Measurements from ENCODE around the gene TGFBR3. TPM values are rescaled to one million over a fixed set of nuclear protein-coding genes. Genes with fewer than 3 reads are reported as not detected.

The TGFBR3 gene
- total and polyA plus RNA-seq, 2 of the 8 experiments (the other 6 are each of a cell fraction or from before 2014, with no cell fraction given), result 2.0 to 6.1 TPM

GRCh38 chr1:91754816-91755580, 131.0 kb downstream of the TGFBR3 start (continued):
- TF ChIP-seq SAP30 (IDR thresholded peaks at IDR 0.05; ENCODE audit: insufficient read depth, insufficient replicate concordance, low read length), result no peak
- no peak for TF ChIP-seq HDAC6 (IDR thresholded peaks at IDR 0.05; ENCODE audit: low read depth, low read length)
- TF ChIP-seq KDM1A (IDR thresholded peaks at IDR 0.05; ENCODE audit: borderline replicate concordance, low read length), result no peak
- no peak for TF ChIP-seq TCF12 (IDR thresholded peaks at IDR 0.05; ENCODE audit: low read depth, low read length)
- TF ChIP-seq CREB1 (IDR thresholded peaks at IDR 0.05), result no peak
- no peak for TF ChIP-seq YY1 (IDR thresholded peaks at IDR 0.05; ENCODE audit: low read depth, low read length)
- no peak for TF ChIP-seq SP2 (IDR thresholded peaks at IDR 0.05; ENCODE audit: low read length)
- no peak for TF ChIP-seq POLR2AphosphoS5 (IDR thresholded peaks at IDR 0.05; ENCODE audit: low read depth, low read length)
- TF ChIP-seq EZH2 (IDR thresholded peaks at IDR 0.05; ENCODE audit: low read depth, low read length, severe bottlenecking), result no peak

Measured in H1 (cell line).